ENCODE data around the gene CLK3. TPM values are rescaled to one million over a fixed set of nuclear protein-coding genes. Genes with fewer than 3 reads are reported as not detected.
A peak's percentile ranks its signal among the peaks of the same experiment; 100 is the strongest.

Gene CLK3
- total and polyA plus RNA-seq, 8 donors: 47.6 to 226 (median 93.2) TPM

- 74 to 89% (median 88%) methylated on average over 11 of the region's 11 CpGs for WGBS, 5 donors
- no peak for DNase-seq
- Histone ChIP-seq H3K27ac (no peak overlapping the region), H3K4me1 (peaks cover 0 to 15% (median 11%) of the 10 kb centered on the region in 4 donors), H3K36me3 (no peaks in the 10 kb centered on the region), H3K4me3 (no peak overlapping the region), H3K9me3 (no peaks in the 10 kb centered on the region), H3K27me3 (no peaks in the 10 kb centered on the region)
- TF ChIP-seq POLR2AphosphoS5 (IDR thresholded peaks at IDR 0.05): no peak
- no peak for TF ChIP-seq POLR2A (IDR thresholded peaks at IDR 0.05)
- TF ChIP-seq EP300 (IDR thresholded peaks at IDR 0.05): no peak
- no peak for TF ChIP-seq CTCF (IDR thresholded peaks at IDR 0.05)
- intact Hi-C loops (cut with DNase I; ENCODE audit: low total_unique reads): no loop called here
Measured at GRCh38 chr15:74611341-74611740, 4.3 kb upstream of the CLK3 start.

- 78 to 96% (median 81%) methylated on average over 6 of the region's 6 CpGs for WGBS, 5 donors
- TF ChIP-seq POLR2A (IDR thresholded peaks at IDR 0.05): no peak
- no peak for TF ChIP-seq POLR2AphosphoS5 (IDR thresholded peaks at IDR 0.05)
- TF ChIP-seq CTCF (IDR thresholded peaks at IDR 0.05): no peak
- TF ChIP-seq EP300 (IDR thresholded peaks at IDR 0.05): no peak
- DNase-seq: no peak
- Histone ChIP-seq H3K27me3 (no peaks in the 10 kb centered on the region), H3K9me3 (no peaks in the 10 kb centered on the region), H3K27ac (no peak overlapping the region), H3K4me3 (no peak overlapping the region), H3K36me3 (no peaks in the 10 kb centered on the region), H3K4me1 (peaks cover 3 to 20% (median 16%) of the 10 kb centered on the region in 4 donors)
- intact Hi-C loops (cut with DNase I; ENCODE audit: low total_unique reads): no loop called here
Measured at GRCh38 chr15:74611834-74612233, 3.8 kb upstream of the CLK3 start.

DNA sequence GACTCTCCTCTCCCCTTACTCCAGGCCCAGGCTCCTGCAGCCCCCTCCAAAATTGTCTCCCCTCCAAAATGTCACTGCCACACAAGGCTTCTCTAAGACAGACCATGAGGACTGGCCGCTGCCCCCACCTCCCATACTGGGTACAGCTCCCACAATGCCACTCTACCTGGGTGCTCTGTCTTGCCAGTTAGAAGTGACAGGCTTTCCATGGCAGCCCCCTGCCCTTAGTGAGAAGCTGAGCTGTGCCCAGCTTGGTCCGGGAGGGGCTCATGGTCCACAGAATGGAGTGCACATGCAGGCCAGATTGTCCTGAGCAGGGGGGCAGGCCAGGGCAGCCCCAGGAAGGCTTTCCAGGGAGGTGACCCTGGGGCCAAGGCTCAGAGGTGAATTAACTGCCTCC lies 3.0 kb upstream of the CLK3 start:
- H3K4me1 ChIP-seq: peaks cover 12 to 29% (median 24%) of the 10 kb centered on the region in 4 donors
- no peak for DNase-seq
- H3K9me3 ChIP-seq: no peaks in the 10 kb centered on the region
- H3K36me3 ChIP-seq: no peaks in the 10 kb centered on the region
- TF ChIP-seq POLR2A (IDR thresholded peaks at IDR 0.05) (no peak), CTCF (IDR thresholded peaks at IDR 0.05) (no peak), POLR2AphosphoS5 (IDR thresholded peaks at IDR 0.05) (no peak), EP300 (IDR thresholded peaks at IDR 0.05) (no peak)
- H3K27me3 ChIP-seq: no peaks in the 10 kb centered on the region
- H3K27ac ChIP-seq: no peak overlapping the region
- intact Hi-C loops (cut with DNase I; ENCODE audit: low total_unique reads): no loop called here
- no peak overlapping the region for H3K4me3 ChIP-seq
- WGBS, 5 donors: 74 to 95% (median 83%) methylated on average over 2 of the region's 2 CpGs

GRCh38 chr15:74613089-74613952 lies 2.3 kb upstream of the CLK3 start:
- intact Hi-C loops (cut with DNase I; ENCODE audit: low total_unique reads): no loop called here
- Histone ChIP-seq H3K27ac (peak overlapping the region in 1 of 5 donors; percentile 99), H3K36me3 (peaks cover 0 to 2% (median 0%) of the 10 kb centered on the region in 4 donors), H3K4me3 (no peak overlapping the region), H3K4me1 (peaks cover 18 to 35% (median 30%) of the 10 kb centered on the region in 4 donors), H3K27me3 (no peaks in the 10 kb centered on the region), H3K9me3 (no peaks in the 10 kb centered on the region)
- TF ChIP-seq CTCF (IDR thresholded peaks at IDR 0.05) (no peak), POLR2A (IDR thresholded peaks at IDR 0.05) (no peak), EP300 (IDR thresholded peaks at IDR 0.05) (no peak), POLR2AphosphoS5 (IDR thresholded peaks at IDR 0.05) (no peak)
- 57 to 72% (median 61%) methylated on average over 5 to 6 of the region's 6 CpGs for WGBS, 5 donors
- peak in 1 of 2 donors; percentile 37 for DNase-seq
